NCI-H524 (cell line): ENCODE data around the gene MIEF1.

Experiments
- DNase-seq, 2 experiments: peaks; one replicate each; lab custom pipeline; 2025; lab: John Stamatoyannopoulos, UW

Gene MIEF1

DNA sequence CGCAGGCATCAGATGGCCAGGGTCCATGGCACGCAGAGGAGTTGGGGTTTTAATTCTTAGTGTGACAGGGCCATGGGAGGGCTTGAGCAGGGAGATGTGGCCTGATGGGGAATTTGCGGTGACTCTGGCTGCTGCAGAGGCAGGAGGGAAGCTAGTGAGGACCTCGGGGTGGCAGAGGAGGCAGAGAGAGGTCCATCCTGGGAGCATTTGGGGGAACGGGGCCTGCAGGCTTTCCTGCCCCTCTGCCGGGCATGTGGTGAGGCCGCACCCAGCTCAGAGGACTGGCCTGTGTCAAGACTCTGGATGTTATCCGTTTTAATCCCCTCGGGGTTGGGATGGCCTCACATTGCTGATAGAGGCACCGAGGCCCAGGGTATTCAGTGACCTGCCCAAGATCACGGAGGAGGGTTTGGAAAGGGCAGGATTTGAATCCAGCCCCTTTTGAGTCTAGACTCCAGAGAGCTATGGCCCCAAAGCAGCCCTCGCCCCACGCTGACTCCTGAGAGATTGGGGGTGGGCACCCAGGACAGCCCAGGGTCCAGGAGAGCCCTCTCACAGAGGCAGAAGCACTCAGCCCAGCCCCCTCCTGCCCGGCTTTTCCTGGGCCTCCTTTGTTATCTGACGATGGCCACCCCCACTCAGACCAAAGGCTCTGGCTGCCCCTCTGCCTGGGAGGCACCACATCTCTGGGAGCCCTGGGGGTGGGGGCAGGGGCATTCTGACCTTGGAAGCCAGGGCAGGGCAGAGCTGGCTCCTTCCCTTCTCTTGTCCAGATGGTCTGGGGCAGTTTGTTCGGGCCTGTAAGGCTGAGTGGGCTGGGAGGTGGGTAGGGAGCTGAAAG lies 31.4 kb upstream of the MIEF1 start:
- DNase-seq, result no peak

DNA sequence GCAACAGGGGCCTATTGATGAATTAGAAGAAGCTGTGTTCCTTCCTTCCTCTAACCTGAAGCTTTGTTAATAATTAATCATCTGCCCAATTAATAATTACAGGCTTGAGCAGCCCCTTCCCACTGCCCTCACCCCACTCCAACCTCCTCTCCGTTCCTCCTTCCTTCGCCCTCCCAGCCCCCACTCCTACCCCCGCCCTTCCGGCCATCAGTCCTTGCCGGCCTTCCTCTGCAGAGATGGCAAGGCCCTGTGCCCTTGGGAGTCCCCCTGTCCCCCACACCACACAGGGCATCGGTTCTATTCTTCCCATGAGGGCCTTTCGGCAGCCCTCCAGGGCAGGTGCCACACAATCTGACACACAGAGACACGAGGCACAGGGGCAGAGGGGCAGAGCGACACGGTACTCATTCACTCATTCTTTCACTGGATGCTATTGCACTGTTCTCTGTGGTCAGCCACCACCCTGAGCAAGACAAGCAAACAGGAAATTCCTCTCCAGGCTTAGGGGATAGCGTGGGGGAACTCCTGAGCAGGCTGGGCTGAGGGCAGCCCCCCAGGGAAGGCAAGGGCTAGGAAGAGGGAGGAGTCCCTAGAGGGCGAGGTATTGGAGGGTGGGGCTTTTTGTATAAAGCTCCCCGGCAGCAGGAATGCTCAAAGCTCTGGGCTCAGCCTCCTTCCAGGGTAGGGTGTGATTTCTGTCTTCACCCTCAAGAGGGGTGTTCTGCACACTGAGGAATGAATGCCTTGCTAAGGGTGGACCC lies 30.5 kb upstream of the MIEF1 start:
- no peak for DNase-seq

DNA sequence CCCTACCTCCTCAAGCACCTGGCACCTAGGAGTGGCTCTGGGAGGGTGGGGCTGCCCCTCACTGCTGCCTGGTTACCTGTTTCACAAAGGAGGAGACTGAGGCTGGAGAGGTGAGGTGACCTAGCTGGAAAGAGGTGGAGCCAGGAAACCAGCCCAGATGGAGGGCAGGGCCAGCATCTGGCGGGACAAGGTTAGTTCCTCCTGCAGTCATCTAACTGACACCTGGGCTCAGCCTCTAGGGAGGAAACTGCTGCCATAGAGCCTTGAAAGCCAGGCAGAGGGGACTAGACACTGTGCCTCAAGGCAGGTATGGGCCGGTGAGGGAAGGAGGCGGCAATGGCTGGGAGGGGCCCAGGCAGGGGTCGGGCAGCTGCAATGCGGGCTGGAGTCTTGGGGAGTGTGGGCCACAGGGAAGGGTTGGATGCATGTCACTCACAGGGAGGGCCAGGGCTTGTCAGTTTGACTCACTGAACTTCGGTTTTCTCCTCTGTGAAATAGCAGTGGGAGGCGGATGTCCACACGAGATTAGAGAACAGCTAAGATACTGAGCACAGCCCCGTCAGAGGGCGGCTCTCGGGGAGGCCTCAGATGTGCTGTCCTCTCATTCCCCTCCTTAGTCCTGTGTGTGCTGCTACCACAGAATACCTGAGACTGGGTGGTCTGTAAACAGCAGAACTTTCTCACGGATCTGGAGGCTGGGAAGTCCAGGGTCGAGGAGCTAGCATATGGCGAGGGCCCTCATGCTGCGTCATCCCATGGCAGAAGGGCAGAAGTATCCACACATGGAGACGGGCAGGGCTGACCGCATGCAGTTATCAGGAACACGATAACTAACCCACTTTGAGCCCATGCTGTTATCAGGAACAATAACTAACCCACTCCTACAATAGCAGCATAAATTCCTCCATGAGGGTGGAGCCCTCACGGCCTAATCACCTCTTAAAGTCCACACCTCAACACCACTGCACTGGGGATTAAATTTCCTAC lies 29.2 kb upstream of the MIEF1 start:
- no peak for DNase-seq

DNA sequence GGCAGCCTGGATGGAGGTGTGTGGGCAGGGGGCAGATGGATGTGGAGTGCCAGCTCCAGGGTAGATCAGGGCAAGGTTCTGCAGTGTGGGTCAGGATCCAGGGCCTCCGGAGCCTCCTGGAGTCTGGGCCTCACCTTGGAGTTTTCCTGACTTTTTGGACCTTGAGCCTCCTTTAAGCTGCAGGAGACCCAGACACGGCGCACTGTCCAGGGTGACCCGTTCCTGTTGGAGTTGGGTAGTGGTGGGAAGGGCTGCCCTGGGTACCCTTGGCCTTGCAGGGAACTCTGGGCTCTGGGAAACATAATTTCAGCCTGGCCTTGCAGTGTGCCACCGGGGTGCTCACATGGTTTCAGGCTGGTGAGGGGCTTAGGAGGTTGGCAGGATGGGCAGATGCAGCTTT lies 28.2 kb upstream of the MIEF1 start:
- DNase-seq, result no peak

DNA sequence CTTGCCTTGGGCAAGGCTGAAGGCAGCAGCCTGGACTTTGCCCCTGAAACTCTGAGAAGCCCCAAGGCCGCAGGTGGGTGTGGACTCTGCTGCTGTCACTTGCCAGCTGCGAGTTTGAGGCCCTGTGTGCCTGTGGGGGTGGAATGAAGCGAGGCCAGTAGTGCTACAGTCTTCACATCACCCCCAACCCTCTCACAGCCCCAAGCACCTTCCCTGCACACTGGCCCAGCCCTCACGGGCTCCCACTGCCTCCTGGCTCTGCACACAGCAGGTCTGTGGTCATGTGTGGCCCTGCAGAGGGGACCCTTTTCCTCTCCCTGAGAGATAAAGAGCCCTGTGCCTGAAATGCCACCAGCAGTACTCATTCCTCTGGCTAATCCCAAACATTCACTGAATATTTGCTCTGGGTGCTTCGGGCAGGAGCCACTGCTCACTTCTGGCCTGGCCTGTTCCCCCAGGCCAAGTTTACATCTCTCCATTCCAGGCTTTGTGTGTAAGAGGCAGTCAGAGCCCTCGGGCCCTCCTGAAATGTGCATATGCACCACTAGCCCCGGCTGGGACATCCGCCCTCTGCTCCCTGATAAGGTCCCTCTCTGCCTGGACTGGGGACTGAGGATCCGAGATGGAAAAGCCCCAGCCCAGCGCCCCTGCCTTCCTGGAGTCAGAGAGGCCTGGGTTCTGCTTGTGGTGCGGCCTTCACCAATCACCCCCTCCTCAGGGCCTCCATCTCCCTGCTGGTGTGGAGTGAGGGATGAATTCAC lies 27.6 kb upstream of the MIEF1 start:
- no peak for DNase-seq

DNA sequence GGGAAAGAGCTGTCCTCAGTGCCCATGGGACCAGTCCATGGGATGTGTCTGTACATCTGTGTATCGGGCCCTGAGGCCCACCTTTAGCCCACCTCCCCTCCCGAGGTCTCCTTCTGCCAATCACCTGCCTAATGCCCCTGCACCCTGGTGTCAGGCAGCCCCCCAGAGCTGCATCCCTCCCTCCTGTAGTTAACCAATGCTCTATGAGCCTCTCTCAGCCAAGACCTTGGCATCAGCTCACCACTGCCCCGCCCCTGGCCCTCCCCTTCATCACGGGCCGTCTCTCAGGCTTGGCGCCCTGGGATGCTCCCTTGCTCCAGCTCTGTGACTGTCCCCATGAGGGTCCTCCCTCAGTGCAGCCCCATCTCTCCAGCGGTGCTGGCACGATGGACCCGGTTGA lies 26.8 kb upstream of the MIEF1 start:
- DNase-seq, result no peak

DNA sequence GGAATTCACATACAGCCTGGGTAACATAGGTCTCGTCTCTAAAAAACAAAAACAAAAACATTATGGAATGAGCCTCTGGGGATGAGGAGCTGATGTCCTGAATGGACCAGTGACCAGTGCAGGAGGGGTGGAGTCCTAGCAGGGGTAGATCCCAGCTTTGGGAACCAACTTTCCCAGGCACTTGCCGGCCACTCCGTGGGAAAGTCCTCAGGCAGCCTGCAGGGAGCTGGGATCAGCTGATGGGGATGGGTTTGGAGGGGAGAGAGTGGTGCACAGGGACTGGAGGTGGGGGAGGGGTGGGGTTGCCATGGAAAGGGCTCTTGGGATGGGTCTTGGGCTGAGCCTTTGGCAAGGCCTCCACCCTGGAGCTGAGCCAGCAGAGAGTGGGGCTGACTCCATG lies 26.2 kb upstream of the MIEF1 start:
- no peak for DNase-seq

DNA sequence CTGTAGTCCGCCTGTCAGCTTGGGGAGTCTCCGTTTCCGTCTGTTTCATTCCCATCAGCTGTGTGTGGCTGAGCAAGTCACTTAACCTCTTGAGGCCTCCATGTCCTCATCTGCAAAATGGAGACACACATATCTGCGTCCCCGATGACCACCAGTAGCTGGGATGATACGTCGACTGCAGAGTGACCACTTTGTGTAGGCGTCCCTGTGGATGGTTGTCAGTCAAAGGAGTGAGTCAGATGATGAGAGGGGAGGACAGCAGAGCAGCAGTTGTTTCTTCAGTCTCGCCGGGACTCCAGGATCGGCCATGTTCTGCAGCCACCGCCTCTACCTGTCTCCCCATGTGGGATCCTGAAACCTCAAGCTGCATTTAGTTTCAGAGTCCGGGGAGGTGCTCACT lies 25.4 kb upstream of the MIEF1 start:
- no peak for DNase-seq

DNA sequence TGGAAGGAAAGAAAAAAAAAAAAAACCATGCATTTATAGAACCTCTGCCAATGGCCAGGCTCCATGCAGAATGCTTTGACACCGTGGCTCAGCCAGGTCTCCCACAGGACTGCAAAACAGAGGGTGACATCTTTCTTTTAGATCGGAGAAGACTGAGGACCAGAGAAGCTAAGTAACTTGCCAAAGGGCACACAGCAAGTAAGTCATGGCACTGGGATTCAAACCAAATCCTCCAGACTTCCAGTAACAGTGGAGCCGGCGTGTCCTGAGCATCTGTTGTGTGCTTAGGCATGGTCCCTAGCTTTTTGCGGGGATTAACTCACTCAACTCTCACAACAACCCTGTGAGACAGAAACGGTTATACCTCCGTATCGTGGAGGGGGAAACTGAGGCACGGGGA lies 24.5 kb upstream of the MIEF1 start:
- DNase-seq, result no peak

DNA sequence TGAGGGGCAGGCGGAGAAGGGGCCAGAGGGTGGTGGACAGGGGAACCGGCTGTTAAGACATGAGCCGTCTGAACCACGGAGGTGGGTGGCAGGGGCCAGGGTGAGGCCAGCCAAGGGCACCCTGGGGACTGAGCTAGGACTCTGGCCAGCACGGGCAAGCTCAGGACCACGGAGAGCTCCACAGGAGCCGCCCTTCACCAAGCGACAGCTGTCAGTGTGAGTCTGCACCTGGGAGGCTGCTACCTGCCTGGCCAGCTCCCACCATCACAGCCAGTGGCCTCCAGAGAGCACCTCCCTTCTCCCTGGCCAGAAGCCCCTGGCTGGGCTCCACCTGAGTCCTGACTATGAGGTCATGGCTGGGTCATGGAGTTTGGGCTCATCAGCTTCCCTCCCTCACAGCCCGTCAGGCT lies 23.6 kb upstream of the MIEF1 start:
- DNase-seq, result no peak

DNA sequence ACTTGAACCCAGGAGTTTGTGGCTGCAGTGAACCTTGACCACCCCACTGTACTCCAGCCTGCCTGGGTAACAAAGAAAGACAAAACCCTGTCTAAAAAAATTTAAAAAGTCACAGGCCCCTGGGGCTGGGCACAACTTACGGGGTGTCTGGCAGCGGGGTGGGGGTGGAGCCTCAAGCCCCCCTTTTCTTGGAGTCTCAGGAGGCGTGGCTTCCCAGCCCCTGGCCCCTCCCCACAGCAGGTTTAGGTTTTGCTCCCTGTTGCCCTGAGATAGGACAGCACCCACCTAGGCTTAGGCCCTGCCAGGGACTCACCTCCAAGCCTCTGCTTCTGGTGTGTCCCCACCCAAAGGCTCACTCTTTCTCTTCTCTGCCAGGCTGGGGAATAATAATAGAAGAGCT lies 22.8 kb upstream of the MIEF1 start:
- no peak for DNase-seq

DNA sequence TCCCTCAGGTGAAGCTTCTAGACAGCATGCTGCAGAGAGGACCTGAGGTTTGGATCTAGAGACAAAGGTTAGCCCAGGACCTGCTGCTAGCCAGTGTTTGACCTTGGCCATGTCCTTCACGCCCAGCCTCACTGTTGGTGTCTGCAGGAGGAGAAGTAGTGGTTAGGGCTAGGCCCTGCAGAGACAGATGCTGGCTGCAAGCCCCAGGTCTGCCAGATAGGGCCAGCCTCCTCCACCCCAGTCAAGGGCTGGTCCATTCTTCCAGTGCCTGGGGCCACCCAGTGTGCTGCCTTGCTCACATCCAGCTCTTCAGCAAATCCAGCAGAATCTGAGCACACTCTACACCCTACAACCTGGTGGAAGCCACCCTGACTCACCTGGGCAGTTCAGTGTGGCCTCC lies 21.5 kb upstream of the MIEF1 start:
- no peak for DNase-seq

DNA sequence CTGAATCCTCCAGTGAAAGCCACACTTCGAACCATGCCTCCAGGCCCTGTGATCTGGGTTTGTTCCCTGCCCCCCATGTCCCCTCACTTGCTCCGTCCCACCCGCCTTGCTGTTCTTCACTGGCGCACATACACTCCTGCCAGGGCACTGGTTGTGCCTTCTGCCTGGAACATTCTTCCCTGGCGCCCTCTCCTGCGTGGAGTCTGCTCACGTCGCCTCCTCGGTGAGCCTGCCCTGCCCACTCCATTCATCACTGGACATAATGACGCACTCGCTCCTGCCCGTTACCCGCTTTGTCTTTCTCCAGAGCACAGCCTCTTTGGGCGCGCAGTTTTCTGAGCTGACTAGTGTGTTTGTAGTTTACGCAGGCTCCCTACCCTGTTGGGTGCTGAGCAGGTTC lies 21.0 kb upstream of the MIEF1 start:
- no peak for DNase-seq

DNA sequence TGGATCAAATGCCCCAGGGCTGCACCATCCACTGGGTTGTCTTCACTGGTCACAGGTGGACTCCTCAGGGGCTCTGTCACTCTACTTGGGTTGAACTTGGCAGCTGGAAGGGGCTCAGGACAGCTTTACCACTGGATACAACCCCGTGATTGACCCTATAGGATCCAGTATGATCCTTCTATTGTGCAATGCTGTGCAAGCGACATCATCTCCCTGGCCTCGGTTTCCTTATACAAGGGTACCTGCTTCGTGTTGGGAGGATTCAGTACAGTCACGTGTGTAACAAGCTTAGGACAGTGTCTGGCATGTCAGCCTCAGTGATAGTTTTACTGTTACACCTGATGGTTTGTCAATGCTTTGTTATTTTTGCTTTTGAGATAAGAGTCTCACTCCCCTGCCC lies 20.5 kb upstream of the MIEF1 start:
- no peak for DNase-seq

DNA sequence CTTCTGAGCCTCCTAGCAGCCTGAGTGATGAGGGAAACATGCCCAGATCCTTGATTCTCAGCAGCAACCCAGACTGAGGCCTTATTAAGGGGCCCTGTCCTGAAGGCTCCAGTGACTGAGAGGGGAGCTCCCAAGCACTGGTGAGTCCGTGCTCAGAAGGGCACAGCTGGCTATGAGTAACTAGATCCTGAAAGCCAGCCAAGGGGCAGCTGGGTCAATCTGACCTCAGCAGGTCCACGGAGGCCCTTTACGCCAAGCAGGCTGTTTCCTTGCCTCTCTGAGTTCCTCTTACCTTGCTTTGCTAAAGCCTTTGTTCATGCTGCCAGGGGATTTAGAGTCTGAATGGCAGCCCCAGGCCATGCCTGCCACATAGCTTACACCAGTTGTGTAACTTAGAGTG lies 19.3 kb upstream of the MIEF1 start:
- no peak for DNase-seq

DNA sequence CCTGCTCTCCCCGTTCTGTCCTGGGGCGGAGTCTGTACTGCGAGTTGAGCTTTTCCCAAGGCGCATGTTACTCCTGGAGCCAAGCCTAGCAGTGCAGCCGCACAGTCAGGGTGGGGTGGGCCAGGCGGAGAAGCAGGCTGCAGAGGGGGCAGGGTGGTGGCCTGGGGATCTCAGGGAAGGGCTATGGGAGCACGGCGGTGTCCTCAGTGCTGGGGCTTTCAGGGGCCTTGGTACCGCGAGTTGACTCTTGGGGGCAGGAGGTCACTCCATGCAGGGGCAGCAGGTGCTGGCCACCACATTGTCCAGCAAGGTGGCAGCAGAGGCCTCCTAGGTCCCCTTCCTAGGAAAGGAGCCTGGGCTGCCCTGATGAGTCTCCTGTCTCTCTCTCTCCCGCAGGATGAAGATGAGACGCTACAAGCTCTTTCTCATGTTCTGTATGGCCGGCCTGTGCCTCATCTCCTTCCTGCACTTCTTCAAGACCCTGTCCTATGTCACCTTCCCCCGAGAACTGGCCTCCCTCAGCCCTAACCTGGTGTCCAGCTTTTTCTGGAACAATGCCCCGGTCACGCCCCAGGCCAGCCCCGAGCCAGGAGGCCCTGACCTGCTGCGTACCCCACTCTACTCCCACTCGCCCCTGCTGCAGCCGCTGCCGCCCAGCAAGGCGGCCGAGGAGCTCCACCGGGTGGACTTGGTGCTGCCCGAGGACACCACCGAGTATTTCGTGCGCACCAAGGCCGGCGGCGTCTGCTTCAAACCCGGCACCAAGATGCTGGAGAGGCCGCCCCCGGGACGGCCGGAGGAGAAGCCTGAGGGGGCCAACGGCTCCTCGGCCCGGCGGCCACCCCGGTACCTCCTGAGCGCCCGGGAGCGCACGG lies 14.9 kb upstream of the MIEF1 start:
- no peak for DNase-seq

DNA sequence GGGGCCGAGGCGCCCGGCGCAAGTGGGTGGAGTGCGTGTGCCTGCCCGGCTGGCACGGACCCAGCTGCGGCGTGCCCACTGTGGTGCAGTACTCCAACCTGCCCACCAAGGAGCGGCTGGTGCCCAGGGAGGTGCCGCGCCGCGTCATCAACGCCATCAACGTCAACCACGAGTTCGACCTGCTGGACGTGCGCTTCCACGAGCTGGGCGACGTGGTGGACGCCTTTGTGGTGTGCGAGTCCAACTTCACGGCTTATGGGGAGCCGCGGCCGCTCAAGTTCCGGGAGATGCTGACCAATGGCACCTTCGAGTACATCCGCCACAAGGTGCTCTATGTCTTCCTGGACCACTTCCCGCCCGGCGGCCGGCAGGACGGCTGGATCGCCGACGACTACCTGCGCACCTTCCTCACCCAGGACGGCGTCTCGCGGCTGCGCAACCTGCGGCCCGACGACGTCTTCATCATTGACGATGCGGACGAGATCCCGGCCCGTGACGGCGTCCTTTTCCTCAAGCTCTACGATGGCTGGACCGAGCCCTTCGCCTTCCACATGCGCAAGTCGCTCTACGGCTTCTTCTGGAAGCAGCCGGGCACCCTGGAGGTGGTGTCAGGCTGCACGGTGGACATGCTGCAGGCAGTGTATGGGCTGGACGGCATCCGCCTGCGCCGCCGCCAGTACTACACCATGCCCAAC lies 14.1 kb upstream of the MIEF1 start:
- DNase-seq, result no peak

DNA sequence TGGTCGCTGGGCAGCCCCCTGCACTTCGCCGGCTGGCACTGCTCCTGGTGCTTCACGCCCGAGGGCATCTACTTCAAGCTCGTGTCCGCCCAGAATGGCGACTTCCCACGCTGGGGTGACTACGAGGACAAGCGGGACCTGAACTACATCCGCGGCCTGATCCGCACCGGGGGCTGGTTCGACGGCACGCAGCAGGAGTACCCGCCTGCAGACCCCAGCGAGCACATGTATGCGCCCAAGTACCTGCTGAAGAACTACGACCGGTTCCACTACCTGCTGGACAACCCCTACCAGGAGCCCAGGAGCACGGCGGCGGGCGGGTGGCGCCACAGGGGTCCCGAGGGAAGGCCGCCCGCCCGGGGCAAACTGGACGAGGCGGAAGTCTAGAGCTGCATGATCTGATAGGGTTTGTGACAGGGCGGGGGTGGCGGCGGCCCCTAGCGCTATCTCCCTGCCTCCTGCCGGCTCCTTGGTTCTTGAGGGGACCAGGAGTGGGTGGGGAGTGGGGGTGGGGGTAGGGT lies 13.5 kb upstream of the MIEF1 start:
- no peak for DNase-seq
